GM23338 (cell line): Measurements from ENCODE around the gene GGTLC2. TPM values are rescaled to one million over a fixed set of nuclear protein-coding genes. Genes with fewer than 3 reads are reported as not detected.

ENCODE experiments used
- ATAC-seq: fragments of 200-7000 bp; cut with Tn5 transposase; 3 replicates; pipeline ENCODE4 v1.9.1; 2020
- DNase-seq: peaks from one replicate; pipeline ENCODE4 v3.0.0-alpha.2; 2015; ENCODE audit warnings: low spot score
- H2AFZ ChIP-seq: fragments of 200-600 bp; sonication (generic); 2 replicates; pipeline ENCODE4 v1.8.0; 2016; ENCODE audit warnings: antibody characterized with exemption, mild to moderate bottlenecking, moderate library complexity
- H3F3A ChIP-seq: fragments of 200-600 bp; sonication (generic); replicated peaks from 2 replicates; pipeline ENCODE4 v1.8.0; 2017; ENCODE audit warnings: antibody characterized with exemption, mixed run types, low read depth
- H3K27ac ChIP-seq: fragments of 200-600 bp; sonication (generic); 2 replicates; pipeline ENCODE4 v1.6.1; 2016; ENCODE audit warnings: low read depth
- H3K27me3 ChIP-seq: fragments of 200-600 bp; sonication (generic); 2 replicates; pipeline ENCODE4 v1.8.0; 2016; ENCODE audit warnings: mild to moderate bottlenecking, mixed run types, moderate library complexity; ENCODE audit not compliant: insufficient read depth
- H3K36me3 ChIP-seq: fragments of 200-600 bp; sonication (generic); 2 replicates; pipeline ENCODE4 v1.8.0; 2016; ENCODE audit warnings: mild to moderate bottlenecking; ENCODE audit not compliant: insufficient read depth
- H3K4me1 ChIP-seq: fragments of 200-600 bp; sonication (generic); 2 replicates; pipeline ENCODE4 v1.8.0; 2016; ENCODE audit warnings: mild to moderate bottlenecking, moderate library complexity; ENCODE audit not compliant: insufficient read depth
- H3K4me2 ChIP-seq: fragments of 200-600 bp; sonication (generic); 2 replicates; pipeline ENCODE4 v1.7.1; 2017; ENCODE audit warnings: mixed run types
- H3K4me3 ChIP-seq: fragments of 200-600 bp; sonication (generic); 2 replicates; pipeline ENCODE4 v1.6.1; 2016; ENCODE audit warnings: mixed run types
- H3K79me2 ChIP-seq: fragments of 200-600 bp; sonication (generic); replicated peaks from 2 replicates; pipeline ENCODE4 v1.8.0; 2017; ENCODE audit warnings: mild to moderate bottlenecking; ENCODE audit not compliant: insufficient read depth
- H3K9me2 ChIP-seq: fragments of 200-600 bp; sonication (generic); 2 replicates; pipeline ENCODE4 v1.8.0; 2017; ENCODE audit not compliant: insufficient read depth
- H4K20me1 ChIP-seq: fragments of 200-600 bp; sonication (generic); replicated peaks from 2 replicates; pipeline ENCODE4 v1.8.0; 2017; ENCODE audit warnings: mild to moderate bottlenecking; ENCODE audit not compliant: insufficient read depth
- H3K27ac Mint-ChIP-seq: 2 replicates; pipeline ENCODE4 v1.8.0; 2020; ENCODE audit warnings: inconsistent platforms, mild to moderate bottlenecking, moderate library complexity, mixed read lengths
- H3K27me3 Mint-ChIP-seq: 3 replicates; pipeline ENCODE4 v1.8.0; 2022; ENCODE audit warnings: low read depth, mild to moderate bottlenecking, moderate library complexity, mixed read lengths, inconsistent platforms; ENCODE audit not compliant: insufficient read depth, poor library complexity
- H3K36me3 Mint-ChIP-seq: 3 replicates; pipeline ENCODE4 v1.8.0; 2021; ENCODE audit warnings: low read depth, mild to moderate bottlenecking, inconsistent platforms, moderate library complexity, mixed read lengths
- H3K4me1 Mint-ChIP-seq: 3 replicates; pipeline ENCODE4 v1.8.0; 2020; ENCODE audit warnings: mild to moderate bottlenecking, inconsistent platforms, mixed read lengths
- H3K4me3 Mint-ChIP-seq: 3 replicates; pipeline ENCODE4 v1.8.0; 2021; ENCODE audit warnings: moderate library complexity, mild to moderate bottlenecking, inconsistent platforms, mixed read lengths
- H3K9me3 Mint-ChIP-seq: 3 replicates; pipeline ENCODE4 v1.8.0; 2020; ENCODE audit warnings: moderate library complexity, mild to moderate bottlenecking, inconsistent platforms, mixed read lengths
- CREB1 ChIP-seq: fragments of 250-450 bp; sonication (Bioruptor Pico); IDR thresholded peaks from 2 replicates; pipeline ENCODE4 v1.5.0; 2020; ENCODE audit warnings: low read depth, mild to moderate bottlenecking, moderate library complexity
- EZH2 ChIP-seq: fragments of 200-600 bp; sonication (generic); IDR thresholded peaks from one replicate; pipeline ENCODE4 v1.8.0; 2017; ENCODE audit warnings: antibody characterized with exemption, mild to moderate bottlenecking, low read depth; ENCODE audit not compliant: unreplicated experiment
- EZH2phosphoT487 ChIP-seq: fragments of 200-600 bp; sonication (generic); IDR thresholded peaks from one replicate; pipeline ENCODE4 v1.8.1; 2018; ENCODE audit warnings: antibody characterized with exemption; ENCODE audit not compliant: unreplicated experiment
- JUNB ChIP-seq: IDR thresholded peaks from one replicate; pipeline ENCODE4 v1.6.1; 2016; ENCODE audit warnings: antibody characterized with exemption; ENCODE audit not compliant: unreplicated experiment
- NANOG ChIP-seq: IDR thresholded peaks from 2 replicates; pipeline ENCODE4 v1.6.1; 2016; ENCODE audit warnings: antibody characterized with exemption, borderline replicate concordance
- POLR2AphosphoS5 ChIP-seq: IDR thresholded peaks from 2 replicates; pipeline ENCODE4 v1.6.1; 2016; ENCODE audit warnings: antibody characterized with exemption, low read depth
- STAT1 ChIP-seq: IDR thresholded peaks from one replicate; pipeline ENCODE4 v1.6.1; 2016; ENCODE audit warnings: antibody characterized with exemption; ENCODE audit not compliant: unreplicated experiment
- ZNF114 ChIP-seq: fragments of 250-450 bp; sonication (Bioruptor Pico); IDR thresholded peaks from 2 replicates; pipeline ENCODE4 v1.5.0; 2020; ENCODE audit warnings: mild to moderate bottlenecking, moderate library complexity
- ZNF331 ChIP-seq: fragments of 250-450 bp; sonication (Bioruptor Pico); IDR thresholded peaks from 2 replicates; pipeline ENCODE4 v1.5.0; 2020; ENCODE audit warnings: low read depth, mild to moderate bottlenecking, moderate library complexity
- polyA plus RNA-seq: library from polyadenylated mRNA; unstranded; fragments of >200 nt; fragmentation: Nextera tagmentation; extraction: Ambion mirVana; gene quantifications from 2 replicates; pipeline ENCODE4 v1.2.1, GENCODE V29; 2016
- total RNA-seq: library from RNA; depleted of rRNA; stranded (reverse); fragments of >200 nt; shearing (Covaris generic); gene quantifications from 2 replicates; pipeline ENCODE4 v1.2.3, GENCODE V29; 2014
- TF ChIP-seq, protein P1 (sequence below): IDR thresholded peaks from one replicate; pipeline ENCODE4 v1.6.1; 2018; ENCODE audit warnings: antibody characterized with exemption; ENCODE audit not compliant: unreplicated experiment
- TF ChIP-seq, protein P2 (sequence below): IDR thresholded peaks from 2 replicates; pipeline ENCODE4 v1.6.1; 2016; ENCODE audit warnings: antibody characterized with exemption
- TF ChIP-seq, protein P3 (sequence below): fragments of 250-450 bp; sonication (Bioruptor Pico); IDR thresholded peaks from 2 replicates; pipeline ENCODE4 v1.5.0; 2020; ENCODE audit warnings: mild to moderate bottlenecking, moderate library complexity
- TF ChIP-seq, protein P4 (sequence below), 2 experiments: fragments of 200-600 bp in 1 of 2; sonication (generic) in 1 of 2; conservative IDR thresholded peaks; 2 replicates each; pipeline versions ENCODE4 v1.5.1 to v1.6.1; 2016 to 2017; ENCODE audit warnings: antibody characterized with exemption in 2 of 2, low read depth in 2 of 2, mild to moderate bottlenecking in 2 of 2, moderate library complexity in 1 of 2

Gene GGTLC2
- total and polyA plus RNA-seq, 2 experiments from 2014 or later, result not detected

DNA sequence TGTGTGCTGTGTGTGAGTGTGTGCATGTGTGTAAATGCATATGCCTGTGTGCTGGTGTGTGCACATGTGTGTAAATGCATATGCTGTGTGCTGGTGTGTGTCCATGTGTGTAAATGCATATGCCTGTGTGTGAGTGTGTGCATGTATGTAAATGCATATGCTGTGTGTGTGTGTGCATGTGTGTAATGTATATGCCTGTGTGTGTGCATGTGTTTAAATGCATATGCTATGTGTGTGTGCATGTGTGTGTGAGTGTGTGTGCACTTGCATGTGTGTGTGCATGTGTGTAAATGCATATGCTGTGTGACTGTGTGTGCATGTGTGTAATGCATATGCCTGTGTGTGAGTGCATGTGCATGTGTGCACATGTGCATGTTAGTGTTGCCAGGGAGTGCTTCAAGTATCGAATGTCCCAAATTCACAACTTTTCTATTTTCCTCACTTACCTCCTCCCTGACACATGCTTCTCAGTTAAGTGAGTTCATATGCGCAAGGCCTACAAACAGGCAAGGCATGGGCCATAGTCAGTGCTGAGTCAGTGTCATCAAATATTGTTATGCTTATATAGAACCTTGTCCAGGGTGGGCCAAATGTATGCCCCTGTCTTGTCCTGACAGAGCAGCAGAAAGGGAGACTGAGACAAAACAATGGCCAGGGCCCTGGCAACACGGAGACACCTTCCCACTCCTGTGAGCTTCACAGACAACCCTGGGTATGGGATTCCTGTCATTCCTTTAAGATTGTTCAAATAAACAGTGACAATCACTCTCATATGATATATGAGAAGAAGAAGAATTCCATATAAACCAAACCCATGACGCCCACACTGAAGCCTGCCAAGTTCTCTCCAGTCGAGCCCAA, 38.6 kb downstream of the GGTLC2 start:
- Mint-ChIP-seq H3K27me3 (peaks cover 71% of the 10 kb centered on the region), H3K27ac (no peak overlapping the region), H3K36me3 (no peaks in the 10 kb centered on the region), H3K4me3 (no peak overlapping the region), H3K4me1 (no peaks in the 10 kb centered on the region), H3K9me3 (peaks cover 5% of the 10 kb centered on the region; the same call in 1 of the 3 replicates)
- ATAC-seq, result no peak
- Histone ChIP-seq H3F3A (no peaks in the 10 kb centered on the region), H3K27me3 (peaks cover 93% of the 10 kb centered on the region), H3K4me1 (no peaks in the 10 kb centered on the region), H3K27ac (no peak overlapping the region), H2AFZ (no peak overlapping the region), H3K4me3 (no peak overlapping the region), H3K36me3 (no peaks in the 10 kb centered on the region), H3K79me2 (no peaks in the 10 kb centered on the region), H3K9me2 (no peaks in the 10 kb centered on the region), H3K4me2 (no peak overlapping the region), H4K20me1 (no peaks in the 10 kb centered on the region)
- no peak for TF ChIP-seq POLR2AphosphoS5
- TF ChIP-seq, protein P1, sequence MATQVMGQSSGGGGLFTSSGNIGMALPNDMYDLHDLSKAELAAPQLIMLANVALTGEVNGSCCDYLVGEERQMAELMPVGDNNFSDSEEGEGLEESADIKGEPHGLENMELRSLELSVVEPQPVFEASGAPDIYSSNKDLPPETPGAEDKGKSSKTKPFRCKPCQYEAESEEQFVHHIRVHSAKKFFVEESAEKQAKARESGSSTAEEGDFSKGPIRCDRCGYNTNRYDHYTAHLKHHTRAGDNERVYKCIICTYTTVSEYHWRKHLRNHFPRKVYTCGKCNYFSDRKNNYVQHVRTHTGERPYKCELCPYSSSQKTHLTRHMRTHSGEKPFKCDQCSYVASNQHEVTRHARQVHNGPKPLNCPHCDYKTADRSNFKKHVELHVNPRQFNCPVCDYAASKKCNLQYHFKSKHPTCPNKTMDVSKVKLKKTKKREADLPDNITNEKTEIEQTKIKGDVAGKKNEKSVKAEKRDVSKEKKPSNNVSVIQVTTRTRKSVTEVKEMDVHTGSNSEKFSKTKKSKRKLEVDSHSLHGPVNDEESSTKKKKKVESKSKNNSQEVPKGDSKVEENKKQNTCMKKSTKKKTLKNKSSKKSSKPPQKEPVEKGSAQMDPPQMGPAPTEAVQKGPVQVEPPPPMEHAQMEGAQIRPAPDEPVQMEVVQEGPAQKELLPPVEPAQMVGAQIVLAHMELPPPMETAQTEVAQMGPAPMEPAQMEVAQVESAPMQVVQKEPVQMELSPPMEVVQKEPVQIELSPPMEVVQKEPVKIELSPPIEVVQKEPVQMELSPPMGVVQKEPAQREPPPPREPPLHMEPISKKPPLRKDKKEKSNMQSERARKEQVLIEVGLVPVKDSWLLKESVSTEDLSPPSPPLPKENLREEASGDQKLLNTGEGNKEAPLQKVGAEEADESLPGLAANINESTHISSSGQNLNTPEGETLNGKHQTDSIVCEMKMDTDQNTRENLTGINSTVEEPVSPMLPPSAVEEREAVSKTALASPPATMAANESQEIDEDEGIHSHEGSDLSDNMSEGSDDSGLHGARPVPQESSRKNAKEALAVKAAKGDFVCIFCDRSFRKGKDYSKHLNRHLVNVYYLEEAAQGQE, result no peak
- no peak for TF ChIP-seq EZH2phosphoT487
- no peak for TF ChIP-seq STAT1
- TF ChIP-seq NANOG, result no peak
- TF ChIP-seq ZNF114, result no peak
- no peak for TF ChIP-seq CREB1 (CRISPR knock-in tag)
- TF ChIP-seq JUNB, result no peak
- TF ChIP-seq, protein P2, sequence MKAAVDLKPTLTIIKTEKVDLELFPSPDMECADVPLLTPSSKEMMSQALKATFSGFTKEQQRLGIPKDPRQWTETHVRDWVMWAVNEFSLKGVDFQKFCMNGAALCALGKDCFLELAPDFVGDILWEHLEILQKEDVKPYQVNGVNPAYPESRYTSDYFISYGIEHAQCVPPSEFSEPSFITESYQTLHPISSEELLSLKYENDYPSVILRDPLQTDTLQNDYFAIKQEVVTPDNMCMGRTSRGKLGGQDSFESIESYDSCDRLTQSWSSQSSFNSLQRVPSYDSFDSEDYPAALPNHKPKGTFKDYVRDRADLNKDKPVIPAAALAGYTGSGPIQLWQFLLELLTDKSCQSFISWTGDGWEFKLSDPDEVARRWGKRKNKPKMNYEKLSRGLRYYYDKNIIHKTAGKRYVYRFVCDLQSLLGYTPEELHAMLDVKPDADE, result no peak
- no peak for TF ChIP-seq ZNF331 (CRISPR knock-in tag)
- TF ChIP-seq, protein P3, sequence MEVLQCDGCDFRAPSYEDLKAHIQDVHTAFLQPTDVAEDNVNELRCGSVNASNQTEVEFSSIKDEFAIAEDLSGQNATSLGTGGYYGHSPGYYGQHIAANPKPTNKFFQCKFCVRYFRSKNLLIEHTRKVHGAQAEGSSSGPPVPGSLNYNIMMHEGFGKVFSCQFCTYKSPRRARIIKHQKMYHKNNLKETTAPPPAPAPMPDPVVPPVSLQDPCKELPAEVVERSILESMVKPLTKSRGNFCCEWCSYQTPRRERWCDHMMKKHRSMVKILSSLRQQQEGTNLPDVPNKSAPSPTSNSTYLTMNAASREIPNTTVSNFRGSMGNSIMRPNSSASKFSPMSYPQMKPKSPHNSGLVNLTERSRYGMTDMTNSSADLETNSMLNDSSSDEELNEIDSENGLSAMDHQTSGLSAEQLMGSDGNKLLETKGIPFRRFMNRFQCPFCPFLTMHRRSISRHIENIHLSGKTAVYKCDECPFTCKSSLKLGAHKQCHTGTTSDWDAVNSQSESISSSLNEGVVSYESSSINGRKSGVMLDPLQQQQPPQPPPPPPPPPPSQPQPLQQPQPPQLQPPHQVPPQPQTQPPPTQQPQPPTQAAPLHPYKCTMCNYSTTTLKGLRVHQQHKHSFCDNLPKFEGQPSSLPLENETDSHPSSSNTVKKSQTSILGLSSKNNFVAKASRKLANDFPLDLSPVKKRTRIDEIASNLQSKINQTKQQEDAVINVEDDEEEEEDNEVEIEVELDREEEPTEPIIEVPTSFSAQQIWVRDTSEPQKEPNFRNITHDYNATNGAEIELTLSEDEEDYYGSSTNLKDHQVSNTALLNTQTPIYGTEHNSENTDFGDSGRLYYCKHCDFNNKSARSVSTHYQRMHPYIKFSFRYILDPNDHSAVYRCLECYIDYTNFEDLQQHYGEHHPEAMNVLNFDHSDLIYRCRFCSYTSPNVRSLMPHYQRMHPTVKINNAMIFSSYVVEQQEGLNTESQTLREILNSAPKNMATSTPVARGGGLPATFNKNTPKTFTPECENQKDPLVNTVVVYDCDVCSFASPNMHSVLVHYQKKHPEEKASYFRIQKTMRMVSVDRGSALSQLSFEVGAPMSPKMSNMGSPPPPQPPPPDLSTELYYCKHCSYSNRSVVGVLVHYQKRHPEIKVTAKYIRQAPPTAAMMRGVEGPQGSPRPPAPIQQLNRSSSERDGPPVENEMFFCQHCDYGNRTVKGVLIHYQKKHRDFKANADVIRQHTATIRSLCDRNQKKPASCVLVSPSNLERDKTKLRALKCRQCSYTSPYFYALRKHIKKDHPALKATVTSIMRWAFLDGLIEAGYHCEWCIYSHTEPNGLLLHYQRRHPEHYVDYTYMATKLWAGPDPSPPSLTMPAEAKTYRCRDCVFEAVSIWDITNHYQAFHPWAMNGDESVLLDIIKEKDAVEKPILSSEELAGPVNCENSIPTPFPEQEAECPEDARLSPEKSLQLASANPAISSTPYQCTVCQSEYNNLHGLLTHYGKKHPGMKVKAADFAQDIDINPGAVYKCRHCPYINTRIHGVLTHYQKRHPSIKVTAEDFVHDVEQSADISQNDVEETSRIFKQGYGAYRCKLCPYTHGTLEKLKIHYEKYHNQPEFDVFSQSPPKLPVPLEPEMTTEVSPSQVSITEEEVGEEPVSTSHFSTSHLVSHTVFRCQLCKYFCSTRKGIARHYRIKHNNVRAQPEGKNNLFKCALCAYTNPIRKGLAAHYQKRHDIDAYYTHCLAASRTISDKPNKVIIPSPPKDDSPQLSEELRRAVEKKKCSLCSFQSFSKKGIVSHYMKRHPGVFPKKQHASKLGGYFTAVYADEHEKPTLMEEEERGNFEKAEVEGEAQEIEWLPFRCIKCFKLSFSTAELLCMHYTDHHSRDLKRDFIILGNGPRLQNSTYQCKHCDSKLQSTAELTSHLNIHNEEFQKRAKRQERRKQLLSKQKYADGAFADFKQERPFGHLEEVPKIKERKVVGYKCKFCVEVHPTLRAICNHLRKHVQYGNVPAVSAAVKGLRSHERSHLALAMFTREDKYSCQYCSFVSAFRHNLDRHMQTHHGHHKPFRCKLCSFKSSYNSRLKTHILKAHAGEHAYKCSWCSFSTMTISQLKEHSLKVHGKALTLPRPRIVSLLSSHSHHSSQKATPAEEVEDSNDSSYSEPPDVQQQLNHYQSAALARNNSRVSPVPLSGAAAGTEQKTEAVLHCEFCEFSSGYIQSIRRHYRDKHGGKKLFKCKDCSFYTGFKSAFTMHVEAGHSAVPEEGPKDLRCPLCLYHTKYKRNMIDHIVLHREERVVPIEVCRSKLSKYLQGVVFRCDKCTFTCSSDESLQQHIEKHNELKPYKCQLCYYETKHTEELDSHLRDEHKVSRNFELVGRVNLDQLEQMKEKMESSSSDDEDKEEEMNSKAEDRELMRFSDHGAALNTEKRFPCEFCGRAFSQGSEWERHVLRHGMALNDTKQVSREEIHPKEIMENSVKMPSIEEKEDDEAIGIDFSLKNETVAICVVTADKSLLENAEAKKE (CRISPR knock-in tag), result no peak
- TF ChIP-seq, protein P4, sequence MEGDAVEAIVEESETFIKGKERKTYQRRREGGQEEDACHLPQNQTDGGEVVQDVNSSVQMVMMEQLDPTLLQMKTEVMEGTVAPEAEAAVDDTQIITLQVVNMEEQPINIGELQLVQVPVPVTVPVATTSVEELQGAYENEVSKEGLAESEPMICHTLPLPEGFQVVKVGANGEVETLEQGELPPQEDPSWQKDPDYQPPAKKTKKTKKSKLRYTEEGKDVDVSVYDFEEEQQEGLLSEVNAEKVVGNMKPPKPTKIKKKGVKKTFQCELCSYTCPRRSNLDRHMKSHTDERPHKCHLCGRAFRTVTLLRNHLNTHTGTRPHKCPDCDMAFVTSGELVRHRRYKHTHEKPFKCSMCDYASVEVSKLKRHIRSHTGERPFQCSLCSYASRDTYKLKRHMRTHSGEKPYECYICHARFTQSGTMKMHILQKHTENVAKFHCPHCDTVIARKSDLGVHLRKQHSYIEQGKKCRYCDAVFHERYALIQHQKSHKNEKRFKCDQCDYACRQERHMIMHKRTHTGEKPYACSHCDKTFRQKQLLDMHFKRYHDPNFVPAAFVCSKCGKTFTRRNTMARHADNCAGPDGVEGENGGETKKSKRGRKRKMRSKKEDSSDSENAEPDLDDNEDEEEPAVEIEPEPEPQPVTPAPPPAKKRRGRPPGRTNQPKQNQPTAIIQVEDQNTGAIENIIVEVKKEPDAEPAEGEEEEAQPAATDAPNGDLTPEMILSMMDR (conservative IDR thresholded peaks at IDR 0.05; ENCODE audit: low read depth in 2 of 2), result no peak
- no peak for TF ChIP-seq EZH2
- DNase-seq, result no peak
